HCT116 (cell line): ENCODE measurements around the gene CBFB. TPM values are rescaled to one million over a fixed set of nuclear protein-coding genes. Genes with fewer than 3 reads are reported as not detected.

Experiments used
- ATAC-seq: fragments of 200-7000 bp; cut with Tn5 transposase; 2 replicates; pipeline ENCODE4 v1.9.1; 2020; ENCODE audit warnings: mild to moderate bottlenecking, moderate library complexity
- BruUV-seq: library from RNA; stranded (reverse); fragments of 400-500 nt; replicated peaks from 2 replicates; lab custom pipeline; 2021; lab: Mats Ljungman, UMichigan
- CTCF ChIA-PET: fragments of 300-600 bp; sonication (Branson Sonifier 250); formaldehyde crosslinking; loops from one replicate; lab custom pipeline; 2021; ENCODE audit warnings: antibody characterized with exemption; lab: Charles Lee
- POLR2A ChIA-PET: fragments of 300-600, 350-600 bp; sonication (Branson Sonifier 250); formaldehyde crosslinking; loops from one replicate; lab custom pipeline; 2021; ENCODE audit warnings: antibody characterized with exemption; lab: Charles Lee
- RAD21 ChIA-PET, 2 experiments: fragments of 300-600 bp; sonication (Branson Sonifier 250); formaldehyde crosslinking; loops; one replicate each; lab custom pipeline; 2023; ENCODE audit warnings: low total read pairs in 2 of 2; ENCODE audit not compliant: uncharacterized antibody in 2 of 2, unreplicated experiment in 2 of 2, low non-redundant PET in 1 of 2; lab: Charles Lee
- DNase-seq: peaks from one replicate; pipeline ENCODE4 v3.0.0-alpha.2; 2010; ENCODE audit warnings: low read depth, low spot score
- H2AFZ ChIP-seq: fragments of 200-600 bp; shearing (Covaris generic), sonication (generic); 2 replicates; pipeline ENCODE4 v1.6.1; 2017; ENCODE audit warnings: low read depth, mixed run types, mixed read lengths, antibody characterized with exemption, low read length; ENCODE audit not compliant: poor library complexity, severe bottlenecking
- H3K27ac ChIP-seq: 2 replicates; pipeline ENCODE4 v1.5.1; 2012; ENCODE audit warnings: low read depth, low read length
- H3K27me3 ChIP-seq: fragments of 200-600 bp; sonication (generic); 2 replicates; pipeline ENCODE4 v1.6.1; 2016; ENCODE audit warnings: mixed run types, low read length, mixed read lengths; ENCODE audit not compliant: insufficient read depth
- H3K36me3 ChIP-seq, 2 experiments: fragments of 200-500 bp in 1 of 2; fragments of 200-600 bp in 1 of 2; sonication (Bioruptor generic) in 1 of 2; sonication (generic) in 1 of 2; 2 replicates each; pipeline versions ENCODE4 v1.5.1 to v1.6.1; 2014 to 2016; ENCODE audit warnings: low read length in 2 of 2, inconsistent platforms in 1 of 2, mixed read lengths in 1 of 2, mixed run types in 1 of 2; ENCODE audit not compliant: insufficient read depth in 2 of 2, control insufficient read depth in 1 of 2
- H3K4me1 ChIP-seq, 2 experiments: fragments of 200-600 bp in 1 of 2; sonication (generic) in 1 of 2; 2 replicates each; pipeline versions ENCODE4 v1.5.1 to v1.6.1; 2012 to 2017; ENCODE audit warnings: low read length in 2 of 2, inconsistent platforms in 1 of 2, mild to moderate bottlenecking in 1 of 2, mixed read lengths in 1 of 2, mixed run types in 1 of 2, moderate library complexity in 1 of 2; ENCODE audit not compliant: insufficient read depth in 2 of 2, control insufficient read depth in 1 of 2
- H3K4me2 ChIP-seq: fragments of 200-600 bp; sonication (generic); 2 replicates; pipeline ENCODE4 v1.6.1; 2017; ENCODE audit warnings: mixed run types, low read length, mixed read lengths
- H3K4me3 ChIP-seq, 2 experiments: fragments of 200-600 bp in 1 of 2; sonication (generic) in 1 of 2; replicated peaks in 1 of 2; 2 replicates each; pipeline ENCODE4 v1.5.1; 2011 to 2016; ENCODE audit warnings: low read length in 2 of 2, control low read depth in 1 of 2, low read depth in 1 of 2, mild to moderate bottlenecking in 1 of 2, mixed read lengths in 1 of 2, mixed run types in 1 of 2
- H3K79me2 ChIP-seq: fragments of 200-600 bp; sonication (generic); 2 replicates; pipeline ENCODE4 v1.6.1; 2017; ENCODE audit warnings: mild to moderate bottlenecking, mixed run types, low read length, moderate library complexity, mixed read lengths; ENCODE audit not compliant: insufficient read depth
- H3K9ac ChIP-seq: fragments of 200-600 bp; sonication (generic); 2 replicates; pipeline ENCODE4 v1.6.1; 2016; ENCODE audit warnings: low read length, mixed read lengths
- H3K9me2 ChIP-seq: fragments of 200-600 bp; sonication (generic), shearing (Covaris generic); 2 replicates; pipeline ENCODE4 v1.6.1; 2017; ENCODE audit warnings: mixed run types, mild to moderate bottlenecking, moderate library complexity; ENCODE audit not compliant: insufficient read depth
- H3K9me3 ChIP-seq, 2 experiments: fragments of 200-500 bp in 1 of 2; fragments of 200-600 bp in 1 of 2; sonication (Bioruptor generic) in 1 of 2; sonication (generic) in 1 of 2; 2 replicates each; pipeline ENCODE4 v1.6.1; 2014 to 2017; ENCODE audit warnings: low read length in 2 of 2, mixed read lengths in 2 of 2, inconsistent platforms in 1 of 2, low read depth in 1 of 2, mild to moderate bottlenecking in 1 of 2, mixed run types in 1 of 2, moderate library complexity in 1 of 2; ENCODE audit not compliant: control insufficient read depth in 1 of 2, insufficient read depth in 1 of 2
- H4K20me1 ChIP-seq: fragments of 200-600 bp; sonication (generic), shearing (Covaris generic); 2 replicates; pipeline ENCODE4 v1.6.1; 2017; ENCODE audit warnings: mixed run types, mild to moderate bottlenecking, moderate library complexity; ENCODE audit not compliant: insufficient read depth
- ATF3 ChIP-seq: IDR thresholded peaks from 2 replicates; pipeline ENCODE4 v1.6.1; 2012
- CBX3 ChIP-seq: IDR thresholded peaks from 2 replicates; pipeline ENCODE4 v1.6.1; 2012; ENCODE audit warnings: low read depth
- CEBPB ChIP-seq: IDR thresholded peaks from 2 replicates; pipeline ENCODE4 v1.6.1; 2012; ENCODE audit warnings: low read depth
- EGR1 ChIP-seq: IDR thresholded peaks from 2 replicates; pipeline ENCODE4 v1.6.1; 2012; ENCODE audit warnings: low read depth
- ELF1 ChIP-seq: IDR thresholded peaks from 2 replicates; pipeline ENCODE4 v1.6.1; 2012; ENCODE audit warnings: low read depth, borderline replicate concordance
- EZH2 ChIP-seq: fragments of 200-600 bp; sonication (generic); IDR thresholded peaks from 2 replicates; pipeline ENCODE4 v1.6.1; 2017; ENCODE audit warnings: antibody characterized with exemption, mixed run types
- EZH2phosphoT487 ChIP-seq: fragments of 200-600 bp; IDR thresholded peaks from 2 replicates; pipeline ENCODE4 v1.6.1; 2018; ENCODE audit warnings: antibody characterized with exemption, borderline replicate concordance
- FOSL1 ChIP-seq: IDR thresholded peaks from 2 replicates; pipeline ENCODE4 v1.6.1; 2012; ENCODE audit warnings: low read depth
- JUND ChIP-seq: IDR thresholded peaks from 2 replicates; pipeline ENCODE4 v1.6.1; 2012
- MAX ChIP-seq: IDR thresholded peaks from 2 replicates; pipeline ENCODE4 v1.6.1; 2012
- POLR2A ChIP-seq: IDR thresholded peaks from 2 replicates; pipeline ENCODE4 v1.7.0; 2011; ENCODE audit warnings: borderline replicate concordance; ENCODE audit not compliant: insufficient read depth, insufficient read length; ENCODE audit errors: extremely low read depth
- POLR2AphosphoS5 ChIP-seq: IDR thresholded peaks from 2 replicates; pipeline ENCODE4 v1.6.1; 2011; ENCODE audit warnings: mild to moderate bottlenecking, low read depth, low read length, moderate library complexity
- RAD21 ChIP-seq: IDR thresholded peaks from 2 replicates; pipeline ENCODE4 v1.6.1; 2012; ENCODE audit warnings: low read depth, mild to moderate bottlenecking
- SIN3A ChIP-seq: IDR thresholded peaks from 2 replicates; pipeline ENCODE4 v1.6.1; 2012; ENCODE audit warnings: low read depth
- SP1 ChIP-seq: IDR thresholded peaks from 2 replicates; pipeline ENCODE4 v1.6.1; 2012; ENCODE audit warnings: low read depth
- SRF ChIP-seq: IDR thresholded peaks from 2 replicates; pipeline ENCODE4 v1.6.1; 2012; ENCODE audit warnings: low read depth
- TCF7L2 ChIP-seq: IDR thresholded peaks from 2 replicates; pipeline ENCODE4 v1.7.0; 2011; ENCODE audit warnings: borderline replicate concordance, inconsistent platforms; ENCODE audit not compliant: insufficient read depth, insufficient read length; ENCODE audit errors: extremely low read depth
- YY1 ChIP-seq: IDR thresholded peaks from 2 replicates; pipeline ENCODE4 v1.6.1; 2011; ENCODE audit warnings: low read length, low read depth, moderate library complexity, mild to moderate bottlenecking; ENCODE audit not compliant: insufficient replicate concordance; ENCODE audit errors: extremely low read depth
- ZBTB33 ChIP-seq: IDR thresholded peaks from 2 replicates; pipeline ENCODE4 v1.6.1; 2011; ENCODE audit warnings: mild to moderate bottlenecking, low read length, moderate library complexity; ENCODE audit not compliant: insufficient replicate concordance; ENCODE audit errors: extremely low read depth
- intact Hi-C: fragments of 100-400 bp; cut with micrococcal nuclease; formaldehyde crosslinking; loops from 2 replicates; pipeline ENCODE4 v1.10.0; 2022
- total RNA-seq: library from RNA; stranded (reverse); gene quantifications from one replicate; pipeline ENCODE4 v1.2.1, GENCODE V29; 2021; ENCODE audit not compliant: unreplicated experiment
- TF ChIP-seq, protein P1 (sequence below), 3 experiments: fragments of 200-600 bp in 1 of 3; sonication (generic) in 1 of 3; IDR thresholded peaks in 2 of 3; conservative IDR thresholded peaks in 1 of 3; 2 replicates each; pipeline ENCODE4 v1.5.1; 2012 to 2017; ENCODE audit warnings: low read depth in 2 of 3, low read length in 2 of 3, antibody characterized with exemption in 1 of 3, borderline replicate concordance in 1 of 3, control low read depth in 1 of 3, mild to moderate bottlenecking in 1 of 3, mixed read lengths in 1 of 3, mixed run types in 1 of 3, moderate library complexity in 1 of 3; ENCODE audit not compliant: insufficient read depth in 1 of 3

The CBFB gene
- total RNA-seq, 1 experiment from 2014 or later, result 101 TPM

GRCh38 chr16:67115639-67116038 lies 86.7 kb downstream of the CBFB start:
- Histone ChIP-seq H3K4me1 (peaks cover 29 to 56% of the 10 kb centered on the region in 2 experiments), H3K9me2 (no peaks in the 10 kb centered on the region), H3K9me3 (no peaks in the 10 kb centered on the region), H3K36me3 (peaks cover 0 to 5% of the 10 kb centered on the region in 2 experiments; a peak in 3 of 4 replicates), H3K79me2 (peaks cover 85% of the 10 kb centered on the region), H2AFZ (no peak overlapping the region), H3K9ac (peak overlapping the region; percentile 34), H3K4me3 (peak overlapping the region in 1 of 2 experiments; percentile 32; a peak in 2 of 4 replicates), H3K27ac (no peak overlapping the region; the same call in 1 of the 2 replicates), H4K20me1 (no peaks in the 10 kb centered on the region), H3K4me2 (peak overlapping the region; percentile 74), H3K27me3 (no peaks in the 10 kb centered on the region)
- BruUV-seq, result no TSS peak
- peak; percentile 85 for DNase-seq
- peak; percentile 93 for ATAC-seq
- ChIA-PET POLR2A (interaction anchor here (1.2 kb wide), 2 partner anchors 11 to 45 kb away, joined by 3 read pairs; no protein-coding TSS in a partner anchor), CTCF (interaction anchor here (0.8 to 1.3 kb wide), 3 partner anchors 11 to 406 kb away, joined by 3 to 5 read pairs (median 3); no protein-coding TSS in a partner anchor), RAD21 (no interaction called here)
- intact Hi-C loops, result no loop called here
- peak; percentile 37; the same call in 1 of the 2 replicates for TF ChIP-seq MAX
- TF ChIP-seq FOSL1, result peak; percentile 79
- peak; percentile 23; the same call in 1 of the 2 replicates for TF ChIP-seq POLR2AphosphoS5
- TF ChIP-seq CBX3, result peak; percentile 87; the same call in 1 of the 2 replicates
- no peak for TF ChIP-seq ATF3
- no peak for TF ChIP-seq EZH2
- TF ChIP-seq, protein P1, sequence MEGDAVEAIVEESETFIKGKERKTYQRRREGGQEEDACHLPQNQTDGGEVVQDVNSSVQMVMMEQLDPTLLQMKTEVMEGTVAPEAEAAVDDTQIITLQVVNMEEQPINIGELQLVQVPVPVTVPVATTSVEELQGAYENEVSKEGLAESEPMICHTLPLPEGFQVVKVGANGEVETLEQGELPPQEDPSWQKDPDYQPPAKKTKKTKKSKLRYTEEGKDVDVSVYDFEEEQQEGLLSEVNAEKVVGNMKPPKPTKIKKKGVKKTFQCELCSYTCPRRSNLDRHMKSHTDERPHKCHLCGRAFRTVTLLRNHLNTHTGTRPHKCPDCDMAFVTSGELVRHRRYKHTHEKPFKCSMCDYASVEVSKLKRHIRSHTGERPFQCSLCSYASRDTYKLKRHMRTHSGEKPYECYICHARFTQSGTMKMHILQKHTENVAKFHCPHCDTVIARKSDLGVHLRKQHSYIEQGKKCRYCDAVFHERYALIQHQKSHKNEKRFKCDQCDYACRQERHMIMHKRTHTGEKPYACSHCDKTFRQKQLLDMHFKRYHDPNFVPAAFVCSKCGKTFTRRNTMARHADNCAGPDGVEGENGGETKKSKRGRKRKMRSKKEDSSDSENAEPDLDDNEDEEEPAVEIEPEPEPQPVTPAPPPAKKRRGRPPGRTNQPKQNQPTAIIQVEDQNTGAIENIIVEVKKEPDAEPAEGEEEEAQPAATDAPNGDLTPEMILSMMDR (IDR thresholded peaks at IDR 0.05 in 2 of 3, conservative IDR thresholded peaks at IDR 0.05 in 1 of 3; ENCODE audit: borderline replicate concordance in 1 of 3, insufficient read depth in 1 of 3, low read depth in 2 of 3, low read length in 2 of 3), result no peak
- no peak for TF ChIP-seq CEBPB
- TF ChIP-seq RAD21, result no peak
- peak; percentile 53; the same call in 1 of the 2 replicates for TF ChIP-seq SIN3A
- no peak for TF ChIP-seq EGR1
- peak; percentile 48; the same call in 1 of the 2 replicates for TF ChIP-seq SP1
- peak; percentile 72 for TF ChIP-seq YY1
- no peak for TF ChIP-seq POLR2A
- TF ChIP-seq JUND, result peak; percentile 85
- no peak for TF ChIP-seq ZBTB33
- no peak for TF ChIP-seq SRF
- no peak for TF ChIP-seq ELF1
- no peak for TF ChIP-seq EZH2phosphoT487
- TF ChIP-seq TCF7L2, result peak; percentile 91
